Activated T-cell treated with anti-CD3 and anti-CD28 coated beads for 48 hours (primary cell): ENCODE results near the gene DAGLB.
"Not testable (repeated sequence)": the region's sequence is repeated elsewhere in the genome, so short reads cannot be mapped to it uniquely, and the experiment has no call there.

Experiments used
- DNase-seq: peaks from one replicate; pipeline ENCODE4 v3.0.0-alpha.2; 2020; ENCODE audit warnings: low read depth

Gene DAGLB, protein sequence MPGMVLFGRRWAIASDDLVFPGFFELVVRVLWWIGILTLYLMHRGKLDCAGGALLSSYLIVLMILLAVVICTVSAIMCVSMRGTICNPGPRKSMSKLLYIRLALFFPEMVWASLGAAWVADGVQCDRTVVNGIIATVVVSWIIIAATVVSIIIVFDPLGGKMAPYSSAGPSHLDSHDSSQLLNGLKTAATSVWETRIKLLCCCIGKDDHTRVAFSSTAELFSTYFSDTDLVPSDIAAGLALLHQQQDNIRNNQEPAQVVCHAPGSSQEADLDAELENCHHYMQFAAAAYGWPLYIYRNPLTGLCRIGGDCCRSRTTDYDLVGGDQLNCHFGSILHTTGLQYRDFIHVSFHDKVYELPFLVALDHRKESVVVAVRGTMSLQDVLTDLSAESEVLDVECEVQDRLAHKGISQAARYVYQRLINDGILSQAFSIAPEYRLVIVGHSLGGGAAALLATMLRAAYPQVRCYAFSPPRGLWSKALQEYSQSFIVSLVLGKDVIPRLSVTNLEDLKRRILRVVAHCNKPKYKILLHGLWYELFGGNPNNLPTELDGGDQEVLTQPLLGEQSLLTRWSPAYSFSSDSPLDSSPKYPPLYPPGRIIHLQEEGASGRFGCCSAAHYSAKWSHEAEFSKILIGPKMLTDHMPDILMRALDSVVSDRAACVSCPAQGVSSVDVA

DNA sequence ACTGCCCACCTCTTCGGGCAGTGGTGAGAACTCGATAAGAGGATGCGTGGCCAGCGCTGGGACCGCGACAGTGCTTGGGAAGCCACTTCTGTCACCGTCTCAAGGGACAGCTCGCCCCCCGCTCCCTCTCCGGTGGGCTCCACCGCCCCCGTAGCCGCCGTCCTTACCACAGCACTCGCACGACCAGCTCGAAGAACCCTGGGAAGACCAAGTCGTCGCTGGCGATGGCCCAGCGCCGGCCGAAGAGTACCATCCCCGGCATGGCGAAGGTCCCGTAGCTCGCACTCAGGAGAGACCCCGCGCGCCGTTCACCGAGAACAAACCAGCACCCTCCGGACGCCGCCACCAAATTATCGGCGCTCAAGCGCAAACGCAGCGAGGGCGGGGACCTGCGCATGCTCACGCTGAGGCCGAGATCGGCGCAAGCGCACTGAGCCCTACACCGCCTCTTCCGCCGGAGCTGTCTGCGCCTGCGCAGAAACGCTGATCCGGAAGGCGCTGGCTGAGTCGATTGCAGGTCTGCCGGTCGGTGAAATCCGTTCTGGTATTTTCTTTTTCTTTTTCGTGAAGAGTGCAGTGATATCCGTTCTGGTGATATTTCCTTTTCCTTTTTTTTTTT lies at the start of gene DAGLB:
DAGLB (minus strand) TSS at position 374 of the 619 bp plus-strand sequence; CDS start at position 262, 112 bp downstream.
- DNase-seq, result peak; percentile 96

DNA sequence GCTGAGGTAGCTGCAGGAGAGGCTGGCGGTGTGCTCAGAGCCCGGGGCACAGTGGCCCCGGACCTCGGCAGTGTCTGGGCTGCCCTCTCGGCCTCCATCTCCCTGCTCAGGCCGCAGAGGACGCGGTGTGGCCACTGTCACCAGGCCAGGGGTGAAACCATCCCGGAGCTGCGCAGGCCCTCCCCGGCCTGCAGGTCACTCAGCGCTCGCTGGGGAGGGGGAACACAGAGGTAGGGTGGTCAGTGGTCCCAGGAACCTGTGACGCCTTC lies 49.8 kb upstream of the DAGLB start:
- no peak for DNase-seq

DNA sequence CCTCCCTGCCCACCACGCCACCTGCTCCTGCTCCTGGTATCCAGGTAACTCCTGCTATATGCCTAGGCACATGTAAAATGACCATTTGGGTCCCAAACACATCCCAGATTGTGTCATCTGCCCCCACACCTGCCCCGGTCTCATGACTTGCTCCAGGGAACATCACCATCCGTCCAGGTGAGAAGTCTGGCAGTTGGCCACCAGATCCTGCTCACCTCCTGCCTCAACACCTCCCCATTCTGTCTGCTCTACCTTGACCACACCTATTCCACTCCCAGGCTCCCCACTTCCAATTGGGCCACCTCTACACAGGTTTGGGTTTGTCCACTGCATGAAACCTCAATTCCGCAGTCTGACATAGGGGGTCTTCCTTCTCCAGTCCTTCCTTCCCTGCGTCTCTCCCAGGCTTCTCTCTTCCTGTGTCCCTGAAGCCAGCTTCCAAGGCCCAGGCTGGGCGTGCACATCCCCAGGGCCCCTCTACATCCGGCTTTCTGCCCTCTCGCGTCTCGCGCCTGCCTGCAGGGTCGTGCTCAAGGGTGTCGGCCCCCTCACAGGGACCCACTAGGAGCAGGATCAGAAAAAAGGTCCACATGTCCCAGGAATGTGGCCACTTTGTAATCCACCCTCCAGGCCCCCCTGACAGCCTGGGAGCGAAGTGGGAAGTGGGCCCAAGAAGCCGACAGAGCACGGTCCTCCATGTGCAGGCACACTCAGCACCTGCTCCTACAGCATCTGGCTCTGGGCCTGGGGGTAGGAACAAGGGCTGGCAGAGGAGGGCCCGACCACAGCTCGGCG lies 49.3 kb upstream of the DAGLB start:
- DNase-seq, result no peak

DNA sequence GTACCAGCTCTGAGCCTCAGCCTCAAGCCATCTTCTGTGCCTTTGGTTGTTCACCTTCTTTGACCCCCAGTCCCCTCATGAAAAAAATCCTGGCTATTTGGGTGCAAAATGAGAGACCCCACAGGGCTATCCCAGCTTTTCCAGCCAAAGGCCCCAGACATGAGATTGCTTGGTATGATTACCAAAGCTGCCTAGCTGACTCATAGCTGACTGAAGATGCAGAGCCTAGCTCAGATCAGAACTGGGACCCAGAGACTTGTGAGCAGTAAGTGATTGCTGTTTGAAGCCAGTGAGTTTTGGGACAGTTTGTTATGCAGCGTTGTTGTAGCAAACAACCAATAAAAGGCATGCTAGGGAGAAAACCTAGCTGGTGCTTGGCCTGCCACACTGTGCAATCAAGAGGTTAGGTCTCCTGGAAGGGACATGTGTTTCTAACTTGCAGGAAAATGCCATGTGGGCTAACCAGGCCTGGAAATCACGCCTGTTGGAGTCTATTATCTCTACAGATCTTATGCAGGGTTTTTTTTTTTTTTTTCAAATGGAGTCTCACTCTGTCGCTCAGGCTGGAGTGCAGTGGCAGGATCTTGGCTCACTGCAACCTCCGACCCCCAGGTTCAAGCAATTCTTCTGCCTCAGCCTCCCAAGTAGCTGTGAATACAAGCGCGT lies 48.0 kb upstream of the DAGLB start:
- DNase-seq, result no peak

DNA sequence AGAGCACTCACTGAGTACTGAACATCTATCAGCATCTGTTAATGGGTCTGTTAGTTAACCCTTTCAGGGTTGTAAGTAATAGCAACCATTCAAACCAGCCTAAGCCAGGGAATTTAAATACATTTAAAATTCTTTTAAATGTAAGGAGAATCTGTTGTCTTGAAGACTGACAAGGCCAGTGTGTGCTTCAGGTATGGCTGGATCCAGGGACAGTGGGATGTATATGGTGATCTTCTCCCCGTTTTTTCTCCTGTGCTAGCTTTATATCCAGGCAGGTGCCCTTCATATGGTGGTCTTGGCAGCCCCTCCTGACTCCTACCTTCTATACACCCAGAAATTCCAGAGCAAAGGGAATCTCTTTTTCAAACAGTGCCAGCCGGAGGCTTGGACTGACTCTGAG lies 46.6 kb upstream of the DAGLB start:
- DNase-seq, result no peak

DNA sequence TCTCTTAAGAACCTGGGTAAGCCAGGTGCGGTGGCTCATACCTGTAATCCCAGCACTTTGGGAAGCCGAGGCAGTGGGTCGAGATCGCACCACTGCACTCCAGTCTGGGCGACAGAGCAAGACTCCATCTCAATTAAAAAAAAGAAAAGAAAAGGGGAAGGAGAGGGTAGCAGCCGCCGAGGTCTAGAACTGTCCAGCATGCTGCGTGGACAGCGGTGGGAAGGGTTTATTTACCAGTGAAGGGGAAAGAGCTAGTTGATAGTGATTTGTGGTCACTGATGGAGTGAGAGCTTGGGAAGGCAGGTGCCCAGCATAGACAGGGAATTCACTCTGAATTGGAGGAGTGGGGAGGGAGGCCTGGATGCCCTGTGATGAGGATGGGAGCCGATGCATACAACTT lies 43.4 kb upstream of the DAGLB start:
- no peak for DNase-seq

DNA sequence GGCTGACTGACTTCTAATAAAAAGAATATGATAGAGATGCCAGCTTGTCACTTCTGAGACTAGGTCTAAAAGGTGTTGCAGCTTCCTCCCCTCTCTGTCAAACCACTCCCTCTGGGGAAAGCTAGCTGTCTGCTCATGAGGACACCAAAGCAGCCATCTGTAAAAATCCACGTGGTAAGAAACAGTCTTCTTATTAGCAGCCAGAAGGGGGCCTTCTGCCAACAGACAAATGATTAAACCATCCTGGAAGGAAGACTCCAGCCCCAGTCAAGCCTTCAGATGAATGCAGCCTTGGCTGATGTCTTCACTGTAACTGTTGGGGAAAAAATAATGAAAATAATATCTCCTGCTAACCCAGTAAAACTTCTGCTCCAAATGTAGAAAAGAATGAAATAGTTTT lies 41.9 kb upstream of the DAGLB start:
- no peak for DNase-seq

DNA sequence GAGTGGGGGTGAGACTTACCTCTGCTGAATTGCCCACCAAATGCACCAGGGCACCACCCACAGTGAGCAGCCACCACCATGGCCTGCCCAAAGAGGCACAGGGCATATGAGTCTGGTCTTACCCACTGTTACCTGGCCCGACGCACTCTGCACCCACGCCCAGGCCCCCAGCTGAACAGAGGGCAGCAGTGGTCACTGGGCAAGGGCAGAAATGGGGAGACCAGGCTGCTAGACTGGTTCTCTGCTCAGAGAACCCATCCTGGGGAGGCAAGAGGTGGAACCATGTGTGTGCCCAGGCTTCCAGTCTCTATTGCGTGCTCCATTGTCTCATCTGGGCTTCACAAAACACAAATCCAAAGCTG lies 39.4 kb upstream of the DAGLB start:
- no peak for DNase-seq

DNA sequence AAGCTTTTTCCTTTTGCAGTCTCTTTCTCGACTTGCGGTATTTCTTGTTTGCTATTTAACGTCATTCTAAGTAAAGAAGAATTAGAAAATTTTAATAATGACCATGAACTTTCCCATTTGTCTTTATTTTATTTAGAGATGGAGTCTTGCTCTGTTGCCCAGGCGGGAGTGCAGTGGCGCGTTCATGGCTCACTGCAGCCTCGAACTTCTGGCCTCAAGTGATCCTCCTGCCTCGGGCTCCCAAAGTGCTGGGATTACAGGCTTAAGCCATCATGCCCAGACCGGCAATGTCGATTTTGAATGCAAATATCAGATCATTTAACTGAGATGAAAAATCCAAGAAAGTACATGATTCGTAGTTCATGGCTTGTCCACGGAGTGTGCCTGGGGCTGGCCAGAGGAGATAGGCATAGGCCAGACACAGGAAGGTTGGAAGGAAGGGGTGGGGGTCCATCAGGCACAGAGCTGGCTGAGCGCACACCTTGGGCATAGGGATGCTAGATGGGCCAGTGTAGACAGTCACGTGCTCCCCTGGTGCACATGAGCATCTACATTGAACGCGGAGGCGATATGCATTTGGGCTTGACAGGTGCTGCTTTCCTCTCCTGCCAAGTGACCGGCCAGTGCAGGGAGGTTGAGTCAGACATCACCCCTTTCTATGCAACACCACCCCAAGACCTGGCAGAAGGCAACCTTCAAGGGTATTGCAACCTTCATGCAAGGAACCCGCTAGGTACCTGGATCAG lies 38.9 kb upstream of the DAGLB start:
- DNase-seq, result no peak

DNA sequence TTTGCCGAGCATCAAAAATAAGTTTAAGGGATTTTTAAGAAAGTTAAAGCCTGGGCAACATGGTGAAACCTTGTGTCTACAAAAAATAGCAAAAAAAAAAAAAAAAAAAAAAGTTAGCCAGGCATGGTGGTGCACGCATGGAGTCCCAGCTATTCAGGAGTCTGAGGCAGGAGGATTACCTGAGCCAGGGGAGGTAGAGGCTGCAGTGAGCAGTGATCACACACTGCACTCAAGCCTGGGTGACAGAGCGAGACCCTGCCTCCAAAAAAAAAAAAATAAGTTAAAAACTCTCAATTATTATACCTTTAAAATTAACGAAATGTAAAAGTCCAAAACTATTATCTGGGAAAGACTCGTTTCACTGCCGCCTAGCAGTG lies 35.0 kb upstream of the DAGLB start:
- no peak for DNase-seq

DNA sequence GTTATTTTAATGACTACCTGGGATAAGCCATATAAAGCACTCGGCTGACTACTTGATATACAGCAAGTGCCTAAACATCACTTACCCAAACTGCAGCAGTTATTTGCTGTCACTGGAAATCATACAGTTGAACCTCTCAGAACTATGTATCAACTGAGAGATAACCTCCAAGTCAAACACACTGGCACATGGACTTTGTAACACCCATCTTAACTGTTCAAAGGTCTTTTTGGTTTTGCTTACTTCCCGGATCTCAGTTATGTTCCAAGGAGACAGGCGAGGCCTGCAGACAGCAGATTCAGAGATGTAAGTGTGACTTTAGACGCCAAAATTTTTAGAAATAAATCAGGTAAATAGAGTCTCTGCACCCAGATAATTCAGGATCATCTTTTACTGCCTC lies 34.6 kb upstream of the DAGLB start:
- no peak for DNase-seq

DNA sequence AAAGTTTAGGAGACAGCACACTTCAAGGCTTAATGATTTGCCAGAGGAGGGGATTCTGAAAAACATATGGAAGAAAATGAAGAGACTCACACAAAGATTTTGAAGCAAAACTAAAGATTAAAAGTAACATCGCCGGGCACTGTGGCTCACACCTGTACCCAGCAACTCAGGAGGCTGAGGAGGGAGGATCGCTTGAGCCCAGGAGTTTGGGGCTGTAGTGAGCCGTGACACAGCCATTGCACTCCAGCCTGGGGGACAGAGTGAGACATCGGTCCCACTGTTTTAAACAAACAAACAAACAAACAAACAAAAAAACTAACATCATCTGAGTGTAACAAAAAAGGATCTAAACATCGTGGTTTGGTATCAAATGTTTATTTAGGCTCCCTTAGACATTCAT lies 33.7 kb upstream of the DAGLB start:
- no peak for DNase-seq

DNA sequence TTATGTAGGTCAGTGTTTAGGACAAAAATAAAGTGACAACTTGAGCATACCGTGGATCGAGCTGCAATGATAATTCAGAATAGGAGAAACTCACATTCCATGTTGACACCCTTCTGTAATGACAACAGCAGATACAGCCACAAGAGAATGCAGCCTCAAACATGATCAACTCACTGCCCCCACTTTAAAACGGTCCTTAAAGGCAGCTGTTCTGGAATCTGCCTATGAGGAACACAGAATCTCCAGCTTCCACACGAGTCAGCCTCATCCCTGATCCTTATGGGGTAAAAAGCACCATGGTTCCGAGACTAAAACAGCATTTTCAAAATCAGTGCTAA lies 32.5 kb upstream of the DAGLB start:
- no peak for DNase-seq

DNA sequence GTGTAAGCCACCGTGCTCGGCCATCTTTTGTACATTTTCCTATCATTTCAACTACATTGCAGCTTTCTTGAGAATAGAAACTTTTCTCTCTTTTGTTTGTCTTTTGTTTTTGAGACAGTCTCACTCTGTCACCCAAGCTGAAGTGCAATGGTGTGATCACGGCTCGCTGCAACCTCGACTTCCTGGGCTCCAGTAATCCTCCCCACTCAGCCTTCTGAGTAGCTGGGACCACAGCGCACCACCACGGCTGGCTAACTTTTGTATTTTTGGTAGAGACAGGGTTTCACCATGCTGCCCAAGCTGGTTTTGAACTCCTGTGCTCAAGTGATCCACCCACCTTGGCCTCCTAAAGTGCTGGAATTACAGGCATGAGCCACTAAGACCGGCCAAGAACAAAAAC lies 31.3 kb upstream of the DAGLB start:
- no peak for DNase-seq

DNA sequence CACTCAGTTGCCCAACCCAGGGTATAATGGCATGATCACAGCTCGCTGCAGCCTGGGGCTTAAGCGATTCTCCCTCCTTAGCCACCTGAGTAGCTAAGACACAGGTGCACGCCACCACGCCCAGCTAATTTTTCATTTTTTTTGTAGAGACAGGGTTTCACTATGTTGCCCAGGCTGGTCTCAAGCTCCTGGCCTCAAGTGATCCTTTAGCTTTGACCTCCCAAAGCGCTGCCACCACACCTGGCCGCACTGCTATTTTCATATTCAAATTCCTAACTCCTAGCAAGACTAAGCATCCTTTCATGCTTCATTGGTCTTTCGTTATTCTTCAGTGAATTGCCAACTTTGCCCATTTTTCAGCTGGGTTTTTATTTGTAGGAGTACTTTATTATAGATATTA lies 30.4 kb upstream of the DAGLB start:
- DNase-seq, result no peak

DNA sequence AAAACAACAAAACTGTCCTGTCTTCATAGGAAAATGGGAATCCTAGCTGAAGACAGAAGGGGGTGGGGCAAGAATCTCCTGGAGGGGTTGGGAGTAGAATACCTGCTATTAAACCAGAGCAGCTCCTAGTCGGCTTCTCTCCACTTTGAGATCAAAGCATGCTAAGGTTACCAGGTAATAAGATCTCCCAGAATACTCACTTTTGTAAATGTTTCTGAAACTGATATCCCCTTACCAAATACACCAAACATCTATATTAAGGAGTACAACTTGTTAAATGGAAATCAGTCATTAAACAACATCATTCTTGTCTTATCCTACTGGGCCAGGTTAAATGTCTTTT lies 29.5 kb upstream of the DAGLB start:
- no peak for DNase-seq

DNA sequence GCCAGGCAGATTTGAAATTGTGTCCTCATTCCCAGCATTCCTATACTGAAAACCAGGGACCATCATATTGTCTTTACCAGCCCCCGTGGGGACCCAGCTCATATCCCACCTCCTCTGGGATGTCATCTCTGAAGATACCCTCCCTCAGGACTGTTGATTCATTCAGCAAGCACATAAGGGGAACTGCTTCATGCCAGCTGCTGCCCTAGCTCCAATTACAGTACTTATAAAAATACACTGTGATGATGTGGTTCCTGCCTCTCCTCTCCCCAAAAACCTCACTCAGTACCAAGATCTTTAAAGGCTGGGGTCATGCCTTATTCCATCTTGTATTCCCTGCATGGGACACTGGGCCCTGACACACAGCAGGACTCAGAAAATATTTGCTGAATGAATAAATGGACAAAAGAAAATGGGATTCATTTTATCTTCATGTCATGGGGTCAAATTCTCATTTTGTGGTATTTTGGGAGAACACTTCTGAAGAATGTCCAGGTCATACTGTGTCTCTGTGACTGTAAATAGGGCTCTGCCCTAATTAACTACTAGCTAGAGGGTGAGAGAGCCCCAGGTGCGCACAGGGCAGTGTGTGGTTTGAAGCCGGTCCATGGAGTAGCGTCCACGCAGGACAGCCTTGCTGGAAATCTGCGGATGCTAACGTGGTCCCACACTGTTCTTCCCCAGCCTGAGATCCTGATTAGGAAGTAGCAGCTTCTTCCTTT lies 29.0 kb upstream of the DAGLB start:
- no peak for DNase-seq

DNA sequence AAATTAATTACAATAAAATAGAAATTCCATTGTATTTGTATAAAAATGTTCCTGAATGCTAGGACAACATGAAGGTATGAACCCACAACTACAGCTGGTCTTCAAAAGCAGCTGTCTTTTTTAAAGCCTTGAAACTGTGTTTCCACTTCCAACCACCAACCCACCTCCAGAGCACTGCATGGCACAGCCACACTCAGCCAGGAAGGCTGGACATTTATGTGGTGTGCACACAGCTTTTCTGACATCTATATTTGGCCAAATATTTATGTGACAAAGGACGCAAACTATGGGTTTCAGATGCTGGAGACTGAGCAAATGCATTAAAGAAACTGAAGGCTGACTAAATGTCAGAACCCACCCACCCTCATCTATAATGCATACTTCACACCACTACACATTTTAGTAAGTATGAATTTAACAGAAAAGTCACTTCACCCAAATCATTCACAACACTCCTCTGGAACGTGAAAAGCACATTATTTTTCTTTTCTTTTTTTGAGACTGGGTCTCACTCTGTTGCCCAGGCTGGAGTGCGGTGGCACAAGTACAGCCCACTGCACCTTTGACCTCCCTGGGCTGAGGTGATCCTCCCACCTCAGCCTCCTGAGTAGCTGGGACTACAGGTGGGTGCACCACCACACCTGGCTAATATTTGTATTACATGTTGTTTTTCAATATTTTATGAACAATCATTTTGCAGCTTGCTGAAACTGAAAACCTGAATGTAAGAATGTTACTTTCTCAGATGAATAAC lies 27.9 kb upstream of the DAGLB start:
- no peak for DNase-seq

DNA sequence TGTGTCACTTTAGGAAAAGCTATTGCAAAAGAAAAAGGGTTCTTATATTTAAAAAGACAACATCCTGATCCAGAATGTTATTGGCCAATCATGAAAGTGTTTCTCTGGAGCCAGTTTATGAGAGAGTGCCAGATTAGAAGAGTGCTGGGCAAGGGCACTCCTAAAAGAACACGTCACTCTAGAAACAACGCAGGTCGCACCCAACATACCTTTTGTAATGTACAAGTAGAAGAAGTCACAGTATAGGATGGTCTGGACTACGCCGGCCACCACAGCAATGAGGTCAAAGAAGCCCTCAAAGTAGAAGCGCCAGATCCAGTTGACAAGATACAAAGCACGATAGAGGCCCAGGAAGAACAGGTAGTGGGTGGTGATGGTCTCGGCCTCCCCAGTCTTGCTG lies 18.1 kb upstream of the DAGLB start:
- DNase-seq, result no peak

DNA sequence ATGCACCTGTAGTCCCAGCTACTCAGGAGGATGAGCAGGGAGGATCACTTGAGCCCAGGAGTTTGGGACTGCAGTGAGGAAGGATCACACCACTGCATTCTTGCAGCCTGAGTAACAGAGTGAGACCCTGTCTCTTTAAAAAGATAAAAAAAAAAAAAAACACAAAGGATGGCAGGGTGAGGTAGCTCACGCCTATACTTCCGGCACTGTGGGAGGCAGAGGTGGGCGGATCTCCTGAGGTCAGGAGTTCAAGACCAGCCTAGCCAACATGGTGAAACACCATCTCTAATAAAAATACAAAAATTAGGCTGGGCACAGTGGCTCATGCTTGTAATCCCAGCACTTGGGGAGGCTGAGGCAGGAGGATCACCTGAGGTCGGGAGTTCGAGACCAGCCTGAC lies 15.9 kb upstream of the DAGLB start:
- not testable (repeated sequence) for DNase-seq
